ENCODE measurements around the gene CLPTM1. TPM values are rescaled to one million over a fixed set of nuclear protein-coding genes. Genes with fewer than 3 reads are reported as not detected.
A peak's percentile ranks its signal among the peaks of the same experiment; 100 is the strongest.

The CLPTM1 gene
- total and polyA plus RNA-seq, 8 donors, result 67.1 to 118 (median 71.5) TPM

DNA sequence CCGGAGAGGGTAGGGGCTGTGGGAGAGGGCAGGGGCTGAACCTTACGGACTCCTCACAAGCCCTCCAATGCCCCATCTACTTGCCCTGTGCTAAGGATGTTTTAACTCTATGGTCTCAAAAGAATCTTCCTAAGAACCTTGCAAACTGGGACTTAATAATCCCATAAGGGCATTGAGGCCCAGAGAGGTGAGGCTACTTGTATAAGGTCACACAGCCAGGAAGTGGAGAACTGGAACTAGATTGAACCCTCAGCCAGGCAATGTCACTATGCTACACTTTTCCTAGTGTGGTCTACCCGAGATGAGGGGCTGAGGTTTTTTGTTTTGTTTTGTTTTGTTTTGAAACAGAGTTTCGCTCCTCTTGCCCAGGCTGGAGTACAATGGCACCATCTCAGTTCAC lies 23.6 kb upstream of the CLPTM1 start:
- Histone ChIP-seq H3K36me3 (no peaks in the 10 kb centered on the region), H3K4me1 (peaks cover 4 to 9% of the 10 kb centered on the region in 2 donors), H3K4me3 (no peak overlapping the region), H3K9me3 (no peaks in the 10 kb centered on the region), H3K27ac (no peak overlapping the region), H3K27me3 (no peaks in the 10 kb centered on the region)
- TF ChIP-seq, protein P1, sequence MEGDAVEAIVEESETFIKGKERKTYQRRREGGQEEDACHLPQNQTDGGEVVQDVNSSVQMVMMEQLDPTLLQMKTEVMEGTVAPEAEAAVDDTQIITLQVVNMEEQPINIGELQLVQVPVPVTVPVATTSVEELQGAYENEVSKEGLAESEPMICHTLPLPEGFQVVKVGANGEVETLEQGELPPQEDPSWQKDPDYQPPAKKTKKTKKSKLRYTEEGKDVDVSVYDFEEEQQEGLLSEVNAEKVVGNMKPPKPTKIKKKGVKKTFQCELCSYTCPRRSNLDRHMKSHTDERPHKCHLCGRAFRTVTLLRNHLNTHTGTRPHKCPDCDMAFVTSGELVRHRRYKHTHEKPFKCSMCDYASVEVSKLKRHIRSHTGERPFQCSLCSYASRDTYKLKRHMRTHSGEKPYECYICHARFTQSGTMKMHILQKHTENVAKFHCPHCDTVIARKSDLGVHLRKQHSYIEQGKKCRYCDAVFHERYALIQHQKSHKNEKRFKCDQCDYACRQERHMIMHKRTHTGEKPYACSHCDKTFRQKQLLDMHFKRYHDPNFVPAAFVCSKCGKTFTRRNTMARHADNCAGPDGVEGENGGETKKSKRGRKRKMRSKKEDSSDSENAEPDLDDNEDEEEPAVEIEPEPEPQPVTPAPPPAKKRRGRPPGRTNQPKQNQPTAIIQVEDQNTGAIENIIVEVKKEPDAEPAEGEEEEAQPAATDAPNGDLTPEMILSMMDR (IDR thresholded peaks at IDR 0.05), result no peak
- DNase-seq (no peak), ATAC-seq (no peak)
- intact Hi-C loops (cut with DNase I), result no loop called here

DNA sequence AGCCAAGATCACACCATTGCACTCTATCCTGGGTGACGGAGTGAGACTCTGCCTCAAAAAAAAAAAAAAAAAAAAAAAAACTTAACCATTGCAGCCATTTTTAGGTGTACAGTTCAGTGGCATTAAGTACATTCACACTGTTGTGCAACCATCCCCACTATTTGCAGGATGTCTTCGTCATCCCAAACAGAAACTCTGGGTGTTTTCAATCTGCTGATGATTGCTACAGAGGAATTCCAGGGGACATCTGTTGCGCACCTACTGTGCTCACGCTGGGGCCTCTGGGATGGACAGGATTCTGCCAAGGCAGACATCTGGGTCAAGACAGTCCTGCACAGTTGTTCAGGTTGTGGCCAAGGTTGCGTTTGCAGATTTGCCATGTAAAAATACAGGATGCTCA lies 15.5 kb upstream of the CLPTM1 start:
- TF ChIP-seq, protein P1 (IDR thresholded peaks at IDR 0.05), result no peak
- intact Hi-C loops (cut with DNase I), result no loop called here
- Histone ChIP-seq H3K36me3 (no peaks in the 10 kb centered on the region), H3K9me3 (no peaks in the 10 kb centered on the region), H3K4me3 (no peak overlapping the region), H3K4me1 (no peaks in the 10 kb centered on the region), H3K27me3 (no peaks in the 10 kb centered on the region), H3K27ac (no peak overlapping the region)
- DNase-seq, result no peak
- no peak for ATAC-seq

DNA sequence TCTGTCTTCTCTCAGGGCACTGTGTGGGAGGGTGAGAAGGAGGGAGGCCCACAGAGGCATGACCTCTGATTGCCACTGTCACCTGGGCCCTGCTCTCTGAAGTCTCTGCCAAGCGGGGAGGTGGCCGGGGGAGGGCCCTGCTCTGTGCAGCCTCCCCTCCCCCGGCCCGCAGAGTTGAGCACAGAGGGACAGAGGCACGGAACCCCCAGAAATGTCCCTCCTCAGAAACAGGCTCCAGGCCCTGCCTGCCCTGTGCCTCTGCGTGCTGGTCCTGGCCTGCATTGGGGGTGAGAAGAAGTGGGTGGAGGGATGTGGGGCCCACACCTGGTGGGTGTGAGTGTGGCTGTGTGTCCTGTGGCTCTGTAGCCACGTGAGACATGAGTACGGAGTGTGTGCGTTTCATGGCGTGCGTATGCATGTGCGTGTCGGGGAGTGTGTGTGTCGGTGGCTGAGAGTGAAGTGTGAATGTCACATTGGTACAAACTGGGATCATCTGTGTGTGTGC lies 13.1 kb upstream of the CLPTM1 start, which contains the start of gene APOC4:
Gene APOC4, plus strand, starts transcription at position 171 of the 505 bp plus-strand sequence. Its CDS starts 41 bp downstream, at position 212.
- Histone ChIP-seq H3K4me1 (no peaks in the 10 kb centered on the region), H3K36me3 (no peaks in the 10 kb centered on the region), H3K27ac (no peak within 1 kb of the TSS), H3K4me3 (no peak within 1 kb of the TSS), H3K27me3 (no peaks in the 10 kb centered on the region), H3K9me3 (no peaks in the 10 kb centered on the region)
- no peak for ATAC-seq
- no peak for DNase-seq
- intact Hi-C loops (cut with DNase I), result no loop called here
- TF ChIP-seq, protein P1 (IDR thresholded peaks at IDR 0.05), result no peak

DNA sequence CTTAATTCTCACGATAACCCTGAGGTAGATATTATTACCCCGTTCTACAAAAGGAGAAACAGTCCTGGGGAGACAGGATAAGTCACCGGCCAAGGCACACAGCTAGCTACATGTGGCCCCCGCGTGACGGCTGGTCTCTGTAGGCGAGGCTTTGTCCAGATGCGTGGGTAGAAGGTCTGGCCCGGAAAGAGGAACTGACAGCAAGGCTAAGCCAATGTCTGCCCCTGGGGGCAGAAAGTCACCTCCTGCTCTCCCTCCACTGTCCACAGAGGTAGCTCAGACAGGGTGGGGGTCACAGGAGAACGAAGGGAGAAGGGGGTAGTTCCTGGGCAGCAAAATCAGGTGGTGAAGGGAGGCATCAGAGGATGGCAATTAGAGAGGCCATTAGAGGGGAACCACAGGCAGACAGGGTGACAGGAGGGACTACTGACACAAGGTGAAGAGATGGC lies 11.4 kb upstream of the CLPTM1 start:
- intact Hi-C loops (cut with DNase I), result no loop called here

DNA sequence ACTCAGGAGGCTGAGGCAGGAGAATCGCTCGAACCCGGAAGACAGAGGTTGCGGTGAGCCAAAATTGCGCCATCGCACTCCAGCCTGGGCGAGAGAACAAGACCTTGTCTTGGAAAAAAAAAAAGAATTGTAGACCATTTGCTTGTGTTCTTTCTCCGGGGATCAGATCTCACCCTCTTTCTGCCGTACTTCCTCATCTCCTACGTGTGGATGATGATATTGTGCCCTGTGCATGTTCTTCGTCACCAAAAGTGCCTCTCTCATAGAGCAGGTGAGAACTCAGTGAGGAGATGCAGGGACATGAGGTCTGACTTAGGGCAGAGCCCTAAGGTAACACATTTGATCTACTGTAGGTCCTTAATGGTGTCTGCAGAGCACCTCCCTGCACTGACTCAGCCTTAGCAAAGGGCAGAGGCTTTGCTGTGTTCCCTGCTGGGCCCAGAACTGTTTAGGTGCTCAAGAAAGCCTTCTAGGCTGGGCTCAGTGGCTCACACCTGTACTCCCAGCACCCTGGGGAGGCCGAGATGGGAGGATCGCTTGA lies 8.1 kb upstream of the CLPTM1 start:
- no peaks in the 10 kb centered on the region for H3K9me3 ChIP-seq
- peaks cover 0 to 7% of the 10 kb centered on the region in 2 donors for H3K4me1 ChIP-seq
- no peaks in the 10 kb centered on the region for H3K27me3 ChIP-seq
- no peak for DNase-seq
- H3K36me3 ChIP-seq, result peaks cover 0 to 10% of the 10 kb centered on the region in 2 donors
- TF ChIP-seq, protein P1 (IDR thresholded peaks at IDR 0.05), result no peak
- no peak overlapping the region for H3K27ac ChIP-seq
- intact Hi-C loops (cut with DNase I), result no loop called here
- no peak for ATAC-seq
- H3K4me3 ChIP-seq, result no peak overlapping the region

More for the DNA sequence above, 11.4 kb upstream of the CLPTM1 start:
- Histone ChIP-seq H3K9me3 (no peaks in the 10 kb centered on the region), H3K4me1 (no peaks in the 10 kb centered on the region), H3K36me3 (no peaks in the 10 kb centered on the region), H3K27ac (no peak overlapping the region), H3K27me3 (no peaks in the 10 kb centered on the region), H3K4me3 (no peak overlapping the region)
- TF ChIP-seq, protein P1 (IDR thresholded peaks at IDR 0.05), result no peak
- peak; percentile 82 for ATAC-seq
- peak in 2 of 4 donors; percentile 84 to 88 for DNase-seq

Measured in left lung (tissue), 10 donors.